Brain pericyte (primary cell): Measurements from ENCODE around the gene WBP4.

ENCODE experiments used
- DNase-seq: peaks from one replicate; pipeline ENCODE4 v3.0.0-alpha.2; 2012; ENCODE audit warnings: low read depth, low spot score

WBP4 gene

GRCh38 chr13:41048640-41049039 is 12.7 kb upstream of the WBP4 start:
- DNase-seq = no peak

- DNase-seq = no peak
Measured at GRCh38 chr13:41049480-41050440, 11.5 kb upstream of the WBP4 start.

- no peak for DNase-seq
Measured at GRCh38 chr13:41052441-41052840, 8.9 kb upstream of the WBP4 start.

DNA sequence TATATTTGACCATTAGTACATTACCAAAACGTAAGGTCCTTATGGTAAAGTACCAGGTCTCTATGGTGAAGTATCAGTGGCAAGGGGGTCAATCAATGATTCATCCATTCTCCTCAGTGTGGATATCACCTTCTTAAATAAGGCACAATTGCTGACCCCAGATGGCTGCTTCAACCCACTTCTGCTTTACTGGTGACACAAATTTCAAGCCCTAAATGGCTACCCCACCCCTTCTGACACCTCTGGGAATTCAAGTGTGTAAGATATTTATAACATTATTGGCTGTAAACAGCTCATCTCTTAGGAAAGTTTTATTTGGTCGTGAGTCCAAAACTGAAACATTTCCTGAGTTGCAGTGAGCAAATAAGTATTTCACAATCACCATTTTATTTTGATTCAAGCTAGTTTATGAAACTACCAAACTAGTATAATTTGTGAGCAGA is 7.9 kb upstream of the WBP4 start:
- DNase-seq = no peak

DNA sequence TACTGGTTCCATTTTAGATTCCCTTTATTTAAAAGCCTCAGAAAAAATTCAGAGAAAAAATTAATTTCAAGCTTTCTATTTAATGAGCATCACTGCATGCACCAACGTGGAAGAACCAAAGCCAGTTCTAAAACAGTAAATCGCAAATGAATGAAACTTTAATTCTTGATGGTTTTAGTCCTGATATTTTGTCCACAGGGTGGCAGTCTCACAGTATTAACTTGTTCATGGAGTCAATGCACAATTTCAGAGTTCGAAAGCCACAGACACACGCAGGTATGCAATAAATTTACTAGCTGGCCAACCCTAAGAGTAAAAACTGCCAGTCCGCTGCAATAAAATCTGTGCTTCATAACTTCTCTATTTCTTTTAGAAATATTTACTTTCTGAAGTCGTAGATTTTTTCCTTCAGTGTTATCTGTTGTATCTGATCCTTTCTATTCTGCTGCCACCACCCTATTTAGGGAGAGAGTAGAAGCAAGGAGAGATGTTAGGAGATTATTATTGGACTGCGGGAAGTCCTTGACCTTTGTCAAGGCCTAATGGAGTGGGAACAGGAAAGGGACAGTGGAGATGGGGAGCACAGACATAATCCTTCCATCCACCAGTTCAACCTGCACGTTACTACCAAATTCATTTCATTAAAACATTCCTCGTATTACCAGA is 7.0 kb upstream of the WBP4 start:
- DNase-seq = no peak

GRCh38 chr13:41054919-41055619 is 6.2 kb upstream of the WBP4 start:
- no peak for DNase-seq

- no peak for DNase-seq
Measured at GRCh38 chr13:41056194-41056593, 5.1 kb upstream of the WBP4 start.

DNA sequence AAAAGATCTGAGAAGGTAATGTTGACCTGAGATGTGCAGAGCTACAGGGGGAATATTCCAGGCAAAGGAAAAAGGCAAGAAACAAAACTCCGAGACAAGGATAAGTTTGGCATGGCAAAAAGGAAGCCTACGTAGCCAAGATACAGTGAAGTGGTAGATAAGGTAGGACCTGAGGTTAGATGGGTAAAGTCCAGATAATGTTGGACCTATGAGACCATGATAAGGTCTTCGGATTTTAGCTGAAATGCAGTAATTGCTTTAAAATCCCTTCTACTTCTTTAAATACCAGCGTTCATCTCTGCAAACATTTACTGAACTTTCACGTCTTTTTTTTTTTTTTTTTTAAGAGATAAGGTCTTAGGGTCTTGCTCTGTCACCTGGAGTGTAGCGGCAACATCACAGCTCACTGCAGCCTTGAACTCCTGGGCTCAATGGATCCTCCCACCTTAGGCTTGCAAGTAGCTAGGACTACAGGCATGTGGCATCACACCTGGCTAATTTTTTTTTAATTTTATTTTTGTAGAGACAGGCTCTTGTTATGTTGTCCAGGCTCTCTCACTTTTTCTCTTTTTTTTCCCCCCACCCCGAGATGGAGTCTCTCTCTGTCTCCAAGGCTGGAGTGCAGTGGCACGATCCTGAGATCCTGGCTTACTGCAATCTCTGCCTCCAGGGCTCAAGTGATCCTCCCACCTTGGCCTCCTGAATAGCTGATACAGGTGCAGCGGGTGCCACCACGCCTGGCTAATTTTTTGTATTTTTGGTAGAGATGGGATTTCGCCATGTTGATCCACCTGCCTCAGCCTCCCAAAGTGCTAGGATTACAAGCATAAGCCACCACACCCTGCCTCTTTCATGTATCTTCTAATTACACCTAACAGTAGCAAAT is 4.2 kb upstream of the WBP4 start:
- DNase-seq = no peak

GRCh38 chr13:41058295-41059070 is 2.8 kb upstream of the WBP4 start:
- no peak for DNase-seq

- peak; percentile 21 for DNase-seq
Measured at GRCh38 chr13:41059456-41060081, 1.7 kb upstream of the WBP4 start.

DNA sequence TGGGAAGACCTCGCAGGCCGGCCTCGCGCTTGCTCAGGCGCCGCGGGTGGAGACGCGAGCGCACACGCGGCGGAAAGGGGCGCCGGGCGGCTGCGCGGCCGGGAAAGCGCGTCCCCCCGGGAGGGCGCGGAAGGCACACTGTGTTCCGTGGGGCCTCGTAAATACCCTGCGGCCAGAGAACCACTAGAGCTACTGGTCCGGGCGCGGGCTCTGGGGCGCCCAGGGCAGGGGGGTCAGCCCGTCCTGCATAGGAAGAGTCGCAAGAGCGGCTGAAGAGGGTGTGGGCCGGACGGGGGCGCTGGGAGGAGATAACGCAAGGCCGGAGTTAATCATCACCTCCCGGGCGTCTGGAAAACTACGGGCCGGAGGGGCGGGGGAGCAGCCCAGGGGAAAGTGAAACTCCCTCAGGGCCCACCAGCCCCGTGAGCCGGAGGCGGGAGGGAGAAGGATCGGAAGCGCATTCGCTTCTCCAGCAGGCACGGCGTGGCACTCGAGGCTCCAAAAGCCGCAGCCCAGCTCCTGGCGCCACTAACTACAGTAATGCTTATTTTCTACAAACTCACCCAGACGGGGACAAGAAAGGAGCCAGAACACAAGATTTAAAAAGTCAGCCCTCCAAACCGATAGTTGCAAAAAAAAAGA is 1.1 kb upstream of the WBP4 start:
- peak; percentile 47 for DNase-seq

GRCh38 chr13:41060724-41061074 is 610 bp upstream of the WBP4 start:
- DNase-seq = peak; percentile 59

DNA sequence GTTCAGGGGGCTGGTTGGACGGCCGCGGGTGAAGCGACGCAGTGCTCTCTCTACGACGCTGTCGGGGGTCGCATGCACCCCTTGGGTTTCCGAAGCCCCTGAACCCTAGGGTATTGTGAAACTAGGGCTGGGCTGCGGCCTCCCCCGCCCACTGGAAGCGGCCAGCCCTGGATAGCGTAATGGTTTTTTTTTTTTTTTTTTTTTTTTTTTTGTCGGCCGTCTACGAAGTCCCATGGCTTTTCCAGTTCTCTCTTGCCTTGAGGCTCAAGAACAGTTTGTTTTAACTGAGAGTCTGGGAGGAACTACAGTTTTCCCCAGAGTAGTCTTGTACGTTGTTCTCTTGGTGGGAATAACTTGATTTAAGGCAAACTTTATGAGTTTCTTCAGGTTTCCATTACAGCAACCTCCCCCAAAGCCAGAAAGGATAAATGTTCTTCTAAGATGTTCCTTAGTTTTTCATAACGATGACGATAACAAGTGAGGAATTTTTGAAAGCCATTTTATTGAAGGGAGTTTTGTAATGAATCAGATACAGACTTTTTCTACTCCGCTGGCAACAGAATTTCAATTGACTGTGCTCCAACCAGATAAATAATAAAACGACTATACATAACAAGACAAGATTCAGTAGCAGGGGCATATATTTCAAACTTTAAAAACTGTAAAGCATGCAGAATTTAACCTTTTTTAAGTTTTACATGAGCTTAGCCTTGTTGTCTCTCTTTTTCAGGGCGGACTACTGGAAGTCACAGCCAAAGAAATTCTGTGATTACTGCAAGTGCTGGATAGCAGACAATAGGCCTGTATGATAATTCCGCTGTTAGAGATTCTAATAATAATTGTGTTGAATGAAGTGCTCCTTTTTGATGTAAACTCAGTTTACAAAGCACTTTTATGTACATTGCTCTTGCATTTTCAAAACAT is 867 bp downstream of the WBP4 start:
- DNase-seq = peak; percentile 22

GRCh38 chr13:41064493-41064892 is 3.2 kb downstream of the WBP4 start:
- DNase-seq = no peak

GRCh38 chr13:41065078-41065477 is 3.8 kb downstream of the WBP4 start:
- peak; percentile 8 for DNase-seq

DNA sequence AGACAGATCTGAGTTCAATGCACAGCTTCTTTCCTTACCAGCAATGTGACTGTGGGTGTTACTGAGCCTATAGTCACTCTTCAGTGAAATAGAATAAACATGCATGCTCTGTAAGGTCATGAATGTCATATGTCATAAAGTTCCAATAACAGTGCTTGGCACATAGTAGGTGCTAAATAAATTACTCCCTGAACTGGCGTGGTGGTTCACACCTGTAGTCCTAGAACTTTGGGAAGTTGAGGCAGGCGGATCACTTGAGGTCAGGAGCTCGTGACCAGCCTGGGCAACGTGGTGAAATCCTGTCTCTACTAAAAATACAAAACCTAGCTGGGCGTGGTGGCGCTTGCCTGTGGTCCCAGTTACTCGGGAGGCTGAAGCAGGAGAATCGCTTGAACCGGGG is 13.2 kb downstream of the WBP4 start:
- DNase-seq = no peak

DNA sequence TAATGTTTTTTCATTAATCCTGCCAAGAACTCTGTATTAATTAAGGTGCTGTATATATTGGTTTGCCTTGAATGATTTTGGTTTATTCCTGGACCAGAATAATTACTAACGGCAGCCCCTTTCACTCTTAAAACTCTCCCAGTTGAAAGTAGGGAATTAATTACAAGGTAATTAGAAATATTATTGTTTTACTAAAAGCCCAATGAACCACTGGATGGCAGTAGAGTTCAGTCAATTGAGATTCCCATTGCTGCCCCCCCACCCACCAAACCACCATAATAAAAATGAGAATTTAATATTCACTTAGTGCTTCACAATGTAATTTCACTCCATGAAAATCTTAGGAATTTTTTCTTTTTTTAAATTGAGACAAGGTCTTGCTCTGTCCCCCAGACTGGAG is 13.7 kb downstream of the WBP4 start:
- no peak for DNase-seq

- DNase-seq = no peak
Measured at GRCh38 chr13:41075485-41075884, 14.2 kb downstream of the WBP4 start.

GRCh38 chr13:41077475-41077874 is 16.2 kb downstream of the WBP4 start:
- no peak for DNase-seq
